Breast epithelium (tissue), 4 donors: ENCODE data around the gene LIMS3. TPM values are rescaled to one million over a fixed set of nuclear protein-coding genes. Genes with fewer than 3 reads are reported as not detected.
"Not testable (repeated sequence)": the region's sequence is repeated elsewhere in the genome, so short reads cannot be mapped to it uniquely, and the experiment has no call there.

Experiments
- DNase-seq, 2 donors: peaks; one replicate each; pipeline ENCODE4 v3.0.0-alpha.2; 2019; ENCODE audit warnings: low spot score in 2 of 2
- H3K27ac ChIP-seq, 2 donors: fragments of 200-600 bp; sonication (generic) in 1 of 2; one replicate each; pipeline ENCODE4 v1.5.1; 2016 to 2019; ENCODE audit warnings: mild to moderate bottlenecking in 1 of 2
- H3K27me3 ChIP-seq, 2 donors: fragments of 200-600 bp; sonication (generic) in 1 of 2; one replicate each; pipeline versions ENCODE4 v1.5.1 to v1.6.0; 2017 to 2019; ENCODE audit warnings: control low read depth in 1 of 2, mild to moderate bottlenecking in 1 of 2
- H3K36me3 ChIP-seq: fragments of 200-600 bp; one replicate; pipeline ENCODE4 v1.5.1; 2019
- H3K4me1 ChIP-seq, 2 donors: fragments of 200-600 bp; sonication (generic); one replicate each; pipeline ENCODE4 v1.5.1; 2016 to 2019; ENCODE audit warnings: control low read depth in 1 of 2
- H3K4me3 ChIP-seq, 3 donors: fragments of 200-600 bp; sonication (generic); 1 replicate in 2 of 3; 2 replicates in 1 of 3; pipeline ENCODE4 v1.5.1; 2016 to 2019; ENCODE audit warnings: mild to moderate bottlenecking in 3 of 3, moderate library complexity in 2 of 3
- H3K9me3 ChIP-seq, 2 donors: fragments of 200-600 bp; sonication (generic) in 1 of 2; one replicate each; pipeline ENCODE4 v1.5.1; 2016 to 2019; ENCODE audit warnings: control low read depth in 1 of 2
- intact Hi-C: fragments of 100-400 bp; cut with DNase I; formaldehyde crosslinking; loops from one replicate; pipeline ENCODE4 v1.15.1; 2023; ENCODE audit warnings: low total_unique reads
- total RNA-seq, 3 donors: library from RNA; depleted of rRNA; stranded (reverse); fragments of >200 nt; gene quantifications; one replicate each; pipeline ENCODE4 v1.1.0, GENCODE V29; 2016

Gene LIMS3
- total RNA-seq, result 1 to 10 TPM; 1.6 to 6.6 (median 1.6) TPM

- DNase-seq, H3K4me1 ChIP-seq, H3K4me3 ChIP-seq, H3K27ac ChIP-seq, H3K27me3 ChIP-seq, H3K36me3 ChIP-seq, H3K9me3 ChIP-seq, intact Hi-C loops: not testable (repeated sequence)
These were observed at the start of gene LIMS3 for GRCh38 chr2:109898462-109899336. Gene LIMS3, plus strand, starts transcription at chr2:109898688. Its CDS starts 41 bp downstream, at chr2:109898729.

GRCh38 chr2:109871129-109871751 is 27.2 kb upstream of the LIMS3 start:
- H3K36me3 ChIP-seq, DNase-seq, H3K4me1 ChIP-seq, H3K27me3 ChIP-seq, intact Hi-C loops, H3K27ac ChIP-seq, H3K4me3 ChIP-seq, H3K9me3 ChIP-seq: not testable (repeated sequence)

- H3K27ac ChIP-seq, H3K27me3 ChIP-seq, H3K9me3 ChIP-seq, H3K4me1 ChIP-seq, DNase-seq, intact Hi-C loops, H3K4me3 ChIP-seq, H3K36me3 ChIP-seq: not testable (repeated sequence)
These were observed 21.9 kb upstream of the LIMS3 start for GRCh38 chr2:109876625-109877024.

GRCh38 chr2:109882112-109882511 is 16.4 kb upstream of the LIMS3 start:
- DNase-seq, result not testable (repeated sequence)

GRCh38 chr2:109888414-109888813 is 10.1 kb upstream of the LIMS3 start:
- H3K4me3 ChIP-seq, H3K27me3 ChIP-seq, H3K36me3 ChIP-seq, DNase-seq, intact Hi-C loops, H3K4me1 ChIP-seq, H3K9me3 ChIP-seq, H3K27ac ChIP-seq: not testable (repeated sequence)

More at GRCh38 chr2:109882112-109882511, 16.4 kb upstream of the LIMS3 start:
- intact Hi-C loops, H3K4me3 ChIP-seq, H3K9me3 ChIP-seq, H3K36me3 ChIP-seq, H3K4me1 ChIP-seq, H3K27me3 ChIP-seq, H3K27ac ChIP-seq: not testable (repeated sequence)

GRCh38 chr2:109889909-109890308 is 8.6 kb upstream of the LIMS3 start:
- DNase-seq, H3K4me1 ChIP-seq, H3K27ac ChIP-seq, intact Hi-C loops, H3K27me3 ChIP-seq, H3K36me3 ChIP-seq, H3K9me3 ChIP-seq, H3K4me3 ChIP-seq: not testable (repeated sequence)

GRCh38 chr2:109891024-109891423 is 7.5 kb upstream of the LIMS3 start:
- H3K4me1 ChIP-seq, H3K27me3 ChIP-seq, H3K9me3 ChIP-seq, intact Hi-C loops, DNase-seq, H3K4me3 ChIP-seq, H3K36me3 ChIP-seq, H3K27ac ChIP-seq: not testable (repeated sequence)

- H3K9me3 ChIP-seq, H3K27me3 ChIP-seq, H3K4me1 ChIP-seq, intact Hi-C loops, H3K27ac ChIP-seq, DNase-seq, H3K4me3 ChIP-seq, H3K36me3 ChIP-seq: not testable (repeated sequence)
These were observed 4.8 kb upstream of the LIMS3 start for GRCh38 chr2:109893736-109894135.

- H3K4me1 ChIP-seq, H3K36me3 ChIP-seq, H3K4me3 ChIP-seq, H3K27ac ChIP-seq, H3K9me3 ChIP-seq, H3K27me3 ChIP-seq, DNase-seq, intact Hi-C loops: not testable (repeated sequence)
These were observed 4.3 kb upstream of the LIMS3 start for GRCh38 chr2:109894141-109894540.

GRCh38 chr2:109895090-109895869 is 3.2 kb upstream of the LIMS3 start:
- H3K9me3 ChIP-seq, H3K27ac ChIP-seq, H3K4me3 ChIP-seq, H3K36me3 ChIP-seq, H3K27me3 ChIP-seq, intact Hi-C loops, DNase-seq, H3K4me1 ChIP-seq: not testable (repeated sequence)

GRCh38 chr2:109896212-109896611 is 2.3 kb upstream of the LIMS3 start:
- H3K27ac ChIP-seq, H3K4me3 ChIP-seq, H3K36me3 ChIP-seq, H3K4me1 ChIP-seq, H3K27me3 ChIP-seq, H3K9me3 ChIP-seq, intact Hi-C loops, DNase-seq: not testable (repeated sequence)

- H3K9me3 ChIP-seq, H3K27ac ChIP-seq, H3K36me3 ChIP-seq, H3K4me3 ChIP-seq, intact Hi-C loops, H3K27me3 ChIP-seq, H3K4me1 ChIP-seq, DNase-seq: not testable (repeated sequence)
These were observed 573 bp upstream of the LIMS3 start for GRCh38 chr2:109897769-109898461.

- intact Hi-C loops, H3K27ac ChIP-seq, H3K4me3 ChIP-seq, DNase-seq, H3K9me3 ChIP-seq, H3K27me3 ChIP-seq, H3K36me3 ChIP-seq, H3K4me1 ChIP-seq: not testable (repeated sequence)
These were observed 7.3 kb downstream of the LIMS3 start for GRCh38 chr2:109905796-109906195.
